GM12801 (cell line): ENCODE results near the gene GEN1.

ENCODE experiments used
- CTCF ChIP-seq: IDR thresholded peaks from one replicate; pipeline ENCODE4 v1.5.1; 2011; ENCODE audit warnings: control low read depth; ENCODE audit not compliant: insufficient read length; ENCODE audit errors: extremely low read depth

GEN1 gene

DNA sequence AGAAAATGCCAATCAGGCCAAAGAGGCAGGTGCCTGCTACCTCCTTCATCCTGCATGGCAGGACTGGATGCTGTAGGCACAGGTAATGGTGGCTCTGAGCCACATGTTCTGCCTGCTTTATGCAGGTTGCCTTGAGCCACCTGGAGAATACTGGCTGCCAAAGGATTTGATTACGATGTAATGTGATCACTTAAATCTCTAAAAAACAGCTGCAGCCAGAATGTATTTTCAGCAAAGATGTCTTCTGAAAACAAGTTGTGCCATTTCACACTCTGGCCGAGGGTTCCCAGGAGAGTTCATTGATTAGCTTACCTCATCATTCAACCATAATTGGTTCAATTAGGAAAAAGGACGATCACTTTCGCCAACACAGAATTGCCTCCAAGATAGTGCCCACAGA, 44.4 kb downstream of the GEN1 start:
- TF ChIP-seq CTCF, result no peak

- no peak for TF ChIP-seq CTCF
These were observed 45.6 kb downstream of the GEN1 start for GRCh38 chr2:17799301-17800120.

- TF ChIP-seq CTCF, result no peak
These were observed 46.3 kb downstream of the GEN1 start for GRCh38 chr2:17800219-17800618.

DNA sequence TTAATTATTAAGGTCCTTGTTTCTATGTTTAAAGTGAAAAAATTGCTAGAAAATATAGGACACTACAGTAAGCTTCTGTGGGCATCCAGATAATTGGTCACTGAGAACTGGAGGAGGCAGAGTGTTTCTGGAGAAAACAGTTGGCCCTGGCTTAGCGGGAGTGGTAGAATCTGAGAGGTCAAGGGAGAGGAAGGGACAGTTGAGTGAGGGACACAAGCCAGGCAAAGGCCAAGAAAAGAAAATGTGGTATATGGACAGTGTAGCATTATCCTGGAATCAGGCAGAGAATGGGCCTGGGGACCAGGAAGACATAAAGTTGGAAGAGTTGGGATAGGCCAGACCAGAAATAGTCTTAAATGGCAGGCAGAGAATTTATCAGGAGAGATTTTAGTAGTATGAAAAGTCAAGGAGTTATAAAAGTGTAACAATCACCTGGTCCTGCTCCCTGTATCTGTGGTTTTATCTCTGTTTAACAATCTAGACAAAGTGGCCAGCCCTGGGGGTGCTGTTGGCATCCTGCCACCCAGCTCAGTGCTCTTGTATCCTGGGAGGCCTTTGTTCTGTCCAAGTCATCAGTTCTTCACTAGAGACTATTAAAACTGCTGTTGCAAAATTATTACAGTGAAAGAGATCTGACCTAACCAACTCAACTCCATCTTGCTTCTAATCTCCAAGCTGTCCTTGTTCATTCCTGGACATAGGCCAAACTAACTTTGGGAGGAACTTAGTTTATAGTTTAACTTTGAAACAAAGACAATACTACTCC, 46.9 kb downstream of the GEN1 start:
- no peak for TF ChIP-seq CTCF

DNA sequence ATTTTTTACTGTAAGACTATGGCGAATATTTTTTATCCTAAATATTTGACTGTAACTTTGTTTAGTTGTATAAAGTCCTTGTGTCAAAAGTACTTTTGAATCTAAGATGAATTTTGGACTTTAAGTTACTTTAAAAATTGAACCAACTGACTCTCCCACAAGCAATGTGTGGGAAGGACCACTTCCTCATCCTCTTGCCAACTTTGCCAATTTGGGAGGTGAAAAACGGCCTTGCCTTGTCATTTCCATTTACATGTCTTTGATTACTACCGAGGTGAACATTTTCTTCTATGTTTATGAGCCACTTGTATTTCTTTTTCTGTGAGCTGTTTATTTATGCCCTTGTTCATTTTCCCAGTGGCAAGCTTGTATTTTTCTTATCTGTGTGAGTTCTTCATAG, 49.6 kb downstream of the GEN1 start:
- no peak for TF ChIP-seq CTCF

GRCh38 chr2:17804358-17804757, 50.4 kb downstream of the GEN1 start:
- no peak for TF ChIP-seq CTCF

- TF ChIP-seq CTCF, result no peak
These were observed 51.2 kb downstream of the GEN1 start for GRCh38 chr2:17805166-17805565.
